Liver (tissue), 9 donors: Measurements from ENCODE around the gene CETN1. TPM values are rescaled to one million over a fixed set of nuclear protein-coding genes. Genes with fewer than 3 reads are reported as not detected.

Source experiments
- DNase-seq: peaks from one replicate; pipeline ENCODE4 v3.0.0-alpha.2; 2017; ENCODE audit warnings: low spot score
- H3K27ac ChIP-seq, 2 donors: one replicate each; pipeline ENCODE4 v1.7.0; 2013; ENCODE audit warnings: inconsistent platforms in 2 of 2, low read length in 2 of 2, control low read depth in 1 of 2, low read depth in 1 of 2, mild to moderate bottlenecking in 1 of 2
- H3K27me3 ChIP-seq, 4 donors: one replicate each; pipeline versions ENCODE4 v1.6.1 to v1.7.0; 2013; ENCODE audit warnings: low read length in 3 of 4, inconsistent platforms in 1 of 4, mild to moderate bottlenecking in 1 of 4, moderate library complexity in 1 of 4; ENCODE audit not compliant: control insufficient read depth in 4 of 4, insufficient read depth in 4 of 4
- H3K36me3 ChIP-seq, 4 donors: one replicate each; pipeline versions ENCODE4 v1.6.1 to v1.7.0; 2013; ENCODE audit warnings: low read length in 3 of 4, mild to moderate bottlenecking in 3 of 4, low read depth in 1 of 4, moderate library complexity in 1 of 4; ENCODE audit not compliant: control insufficient read depth in 4 of 4, insufficient read depth in 3 of 4
- H3K4me1 ChIP-seq, 4 donors: one replicate each; pipeline versions ENCODE4 v1.6.1 to v1.7.0; 2013; ENCODE audit warnings: low read length in 3 of 4, mild to moderate bottlenecking in 3 of 4, moderate library complexity in 1 of 4; ENCODE audit not compliant: control insufficient read depth in 4 of 4, insufficient read depth in 4 of 4
- H3K4me3 ChIP-seq, 3 donors: one replicate each; pipeline versions ENCODE4 v1.6.1 to v1.7.0; 2013; ENCODE audit warnings: low read length in 3 of 3, control low read depth in 1 of 3, low read depth in 1 of 3, mild to moderate bottlenecking in 1 of 3
- H3K9ac ChIP-seq, 2 donors: one replicate each; pipeline ENCODE4 v1.7.0; 2013; ENCODE audit warnings: low read length in 2 of 2, mild to moderate bottlenecking in 2 of 2, moderate library complexity in 2 of 2, control low read depth in 1 of 2, low read depth in 1 of 2
- H3K9me3 ChIP-seq, 4 donors: one replicate each; pipeline versions ENCODE4 v1.6.1 to v1.7.0; 2013; ENCODE audit warnings: low read length in 3 of 4; ENCODE audit not compliant: control insufficient read depth in 4 of 4
- HNF4G ChIP-seq: IDR thresholded peaks from 2 replicates; pipeline ENCODE4 v1.6.1; 2016; ENCODE audit warnings: antibody characterized with exemption
- JUND ChIP-seq, 2 donors: IDR thresholded peaks; 2 replicates each; pipeline ENCODE4 v1.6.1; 2016; ENCODE audit warnings: antibody characterized with exemption in 2 of 2
- NR2F2 ChIP-seq: IDR thresholded peaks from 2 replicates; pipeline ENCODE4 v1.6.1; 2016; ENCODE audit warnings: antibody characterized with exemption
- SP1 ChIP-seq: IDR thresholded peaks from 2 replicates; pipeline ENCODE4 v1.6.1; 2018; ENCODE audit warnings: antibody characterized with exemption, mild to moderate bottlenecking
- YY1 ChIP-seq: IDR thresholded peaks from 2 replicates; pipeline ENCODE4 v1.6.1; 2016; ENCODE audit warnings: antibody characterized with exemption, mild to moderate bottlenecking
- WGBS: extraction: QIAGEN DNeasy Blood & Tissue Kit; methylation state at CpG from one replicate; pipeline ENCODE4 v1.1.7; 2013; 5-methylcytosine and 5-hydroxymethylcytosine counted together
- polyA plus RNA-seq, 2 donors: library from polyadenylated mRNA; stranded (reverse) in 1 of 2; unstranded in 1 of 2; fragments of 200-250 nt in 1 of 2; fragments of >200 nt in 1 of 2; fragmentation: Nextera tagmentation in 1 of 2; extraction: Ambion mirVana in 1 of 2; gene quantifications; one replicate each; pipeline versions ENCODE4 v1.2.1 to v1.2.3, GENCODE V29; 2013 to 2015
- total RNA-seq, 2 donors: library from RNA; depleted of rRNA; stranded (reverse); fragments of >200 nt; gene quantifications; one replicate each; pipeline ENCODE4 v1.2.3, GENCODE V29; 2014
- TF ChIP-seq, protein P1 (sequence below): fragments of 150-350 bp; IDR thresholded peaks from 2 replicates; pipeline ENCODE4 v1.5.1; 2017; ENCODE audit warnings: improper control_type of control experiment, low read depth, low read length; ENCODE audit not compliant: missing input control
- TF ChIP-seq, protein P2 (sequence below): IDR thresholded peaks from 2 replicates; pipeline ENCODE4 v1.6.1; 2016; ENCODE audit warnings: antibody characterized with exemption, mild to moderate bottlenecking
- TF ChIP-seq, protein P3 (sequence below): IDR thresholded peaks from 2 replicates; pipeline ENCODE4 v1.6.1; 2016; ENCODE audit warnings: antibody characterized with exemption
- TF ChIP-seq, protein P4 (sequence below): IDR thresholded peaks from 2 replicates; pipeline ENCODE4 v1.6.1; 2016; ENCODE audit warnings: antibody characterized with exemption
- donor health status: healthy.
- donor health status: healthy.
- donor health status: healthy.
- donor health status: healthy.
- donor health status: healthy.

Gene CETN1
- total and polyA plus RNA-seq, 4 donors = not detected

DNA sequence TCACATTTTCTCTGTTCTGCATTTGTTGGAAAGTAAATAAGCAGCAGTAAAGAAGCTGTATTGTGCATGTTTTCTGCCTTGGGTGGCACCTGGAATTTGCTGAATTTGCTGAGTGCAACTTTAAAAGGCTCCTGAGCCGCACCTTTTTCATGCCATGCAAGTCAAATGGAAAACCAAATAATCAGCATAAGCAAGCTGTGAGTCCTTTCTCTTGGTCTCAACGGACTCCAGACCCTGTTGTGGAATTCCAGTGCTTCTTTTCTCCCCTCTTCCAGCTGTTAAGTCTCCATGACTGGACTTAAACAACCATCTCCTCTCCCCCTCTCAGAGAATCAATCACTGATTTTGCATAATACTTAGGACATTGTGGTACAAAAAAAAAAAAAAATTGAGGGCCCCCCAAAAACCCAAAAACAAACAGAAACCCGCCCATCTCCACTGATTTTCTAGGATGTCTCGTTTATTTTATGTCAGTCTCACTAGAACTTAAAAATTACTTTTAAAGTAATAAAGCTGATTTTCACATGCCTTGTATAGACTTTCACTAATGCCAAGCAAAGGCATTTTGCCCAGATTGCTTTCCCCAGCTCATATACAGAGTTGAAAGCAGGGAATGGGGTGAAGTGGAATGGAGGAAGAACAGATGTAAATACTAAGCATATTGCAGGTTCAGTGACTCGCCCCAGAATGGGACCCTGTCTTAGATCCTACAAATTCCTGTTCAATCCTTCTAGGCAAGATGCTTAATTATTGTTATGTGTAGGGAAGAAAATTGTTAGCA is 5.1 kb upstream of the CETN1 start:
- no peaks in the 10 kb centered on the region for H3K9me3 ChIP-seq
- WGBS = 68% methylated on average over 5 of the region's 5 CpGs
- H3K4me1 ChIP-seq = no peaks in the 10 kb centered on the region
- H3K27ac ChIP-seq = no peak overlapping the region
- H3K4me3 ChIP-seq = no peak overlapping the region
- H3K9ac ChIP-seq = no peak overlapping the region
- no peaks in the 10 kb centered on the region for H3K36me3 ChIP-seq
- no peak for DNase-seq
- H3K27me3 ChIP-seq = no peaks in the 10 kb centered on the region
- TF ChIP-seq YY1 (no peak), NR2F2 (no peak), JUND (IDR thresholded peaks at IDR 0.05) (no peak), HNF4G (no peak), SP1 (no peak)
- TF ChIP-seq, protein P1, sequence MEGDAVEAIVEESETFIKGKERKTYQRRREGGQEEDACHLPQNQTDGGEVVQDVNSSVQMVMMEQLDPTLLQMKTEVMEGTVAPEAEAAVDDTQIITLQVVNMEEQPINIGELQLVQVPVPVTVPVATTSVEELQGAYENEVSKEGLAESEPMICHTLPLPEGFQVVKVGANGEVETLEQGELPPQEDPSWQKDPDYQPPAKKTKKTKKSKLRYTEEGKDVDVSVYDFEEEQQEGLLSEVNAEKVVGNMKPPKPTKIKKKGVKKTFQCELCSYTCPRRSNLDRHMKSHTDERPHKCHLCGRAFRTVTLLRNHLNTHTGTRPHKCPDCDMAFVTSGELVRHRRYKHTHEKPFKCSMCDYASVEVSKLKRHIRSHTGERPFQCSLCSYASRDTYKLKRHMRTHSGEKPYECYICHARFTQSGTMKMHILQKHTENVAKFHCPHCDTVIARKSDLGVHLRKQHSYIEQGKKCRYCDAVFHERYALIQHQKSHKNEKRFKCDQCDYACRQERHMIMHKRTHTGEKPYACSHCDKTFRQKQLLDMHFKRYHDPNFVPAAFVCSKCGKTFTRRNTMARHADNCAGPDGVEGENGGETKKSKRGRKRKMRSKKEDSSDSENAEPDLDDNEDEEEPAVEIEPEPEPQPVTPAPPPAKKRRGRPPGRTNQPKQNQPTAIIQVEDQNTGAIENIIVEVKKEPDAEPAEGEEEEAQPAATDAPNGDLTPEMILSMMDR = no peak
- TF ChIP-seq, protein P2, sequence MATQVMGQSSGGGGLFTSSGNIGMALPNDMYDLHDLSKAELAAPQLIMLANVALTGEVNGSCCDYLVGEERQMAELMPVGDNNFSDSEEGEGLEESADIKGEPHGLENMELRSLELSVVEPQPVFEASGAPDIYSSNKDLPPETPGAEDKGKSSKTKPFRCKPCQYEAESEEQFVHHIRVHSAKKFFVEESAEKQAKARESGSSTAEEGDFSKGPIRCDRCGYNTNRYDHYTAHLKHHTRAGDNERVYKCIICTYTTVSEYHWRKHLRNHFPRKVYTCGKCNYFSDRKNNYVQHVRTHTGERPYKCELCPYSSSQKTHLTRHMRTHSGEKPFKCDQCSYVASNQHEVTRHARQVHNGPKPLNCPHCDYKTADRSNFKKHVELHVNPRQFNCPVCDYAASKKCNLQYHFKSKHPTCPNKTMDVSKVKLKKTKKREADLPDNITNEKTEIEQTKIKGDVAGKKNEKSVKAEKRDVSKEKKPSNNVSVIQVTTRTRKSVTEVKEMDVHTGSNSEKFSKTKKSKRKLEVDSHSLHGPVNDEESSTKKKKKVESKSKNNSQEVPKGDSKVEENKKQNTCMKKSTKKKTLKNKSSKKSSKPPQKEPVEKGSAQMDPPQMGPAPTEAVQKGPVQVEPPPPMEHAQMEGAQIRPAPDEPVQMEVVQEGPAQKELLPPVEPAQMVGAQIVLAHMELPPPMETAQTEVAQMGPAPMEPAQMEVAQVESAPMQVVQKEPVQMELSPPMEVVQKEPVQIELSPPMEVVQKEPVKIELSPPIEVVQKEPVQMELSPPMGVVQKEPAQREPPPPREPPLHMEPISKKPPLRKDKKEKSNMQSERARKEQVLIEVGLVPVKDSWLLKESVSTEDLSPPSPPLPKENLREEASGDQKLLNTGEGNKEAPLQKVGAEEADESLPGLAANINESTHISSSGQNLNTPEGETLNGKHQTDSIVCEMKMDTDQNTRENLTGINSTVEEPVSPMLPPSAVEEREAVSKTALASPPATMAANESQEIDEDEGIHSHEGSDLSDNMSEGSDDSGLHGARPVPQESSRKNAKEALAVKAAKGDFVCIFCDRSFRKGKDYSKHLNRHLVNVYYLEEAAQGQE = no peak
- TF ChIP-seq, protein P3, sequence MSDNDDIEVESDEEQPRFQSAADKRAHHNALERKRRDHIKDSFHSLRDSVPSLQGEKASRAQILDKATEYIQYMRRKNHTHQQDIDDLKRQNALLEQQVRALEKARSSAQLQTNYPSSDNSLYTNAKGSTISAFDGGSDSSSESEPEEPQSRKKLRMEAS = no peak

DNA sequence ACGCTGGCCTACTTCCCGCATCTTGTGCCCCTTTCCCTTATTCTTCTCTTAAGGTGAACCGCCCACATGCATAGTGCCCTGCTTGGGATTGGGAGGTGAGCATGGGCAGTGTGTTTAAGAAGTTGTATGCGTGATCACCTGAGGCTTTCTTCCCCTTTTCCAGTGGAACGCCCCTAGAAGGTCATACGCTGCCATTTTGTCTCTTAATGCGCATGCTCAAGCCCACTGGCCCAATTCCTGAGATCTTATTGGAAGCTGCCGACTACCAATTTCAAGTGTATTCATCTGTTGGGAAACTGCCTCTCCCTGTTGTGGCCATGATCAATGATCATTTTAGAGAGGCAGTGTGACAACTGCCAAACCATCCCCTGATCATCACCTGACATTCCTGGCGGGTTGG is 3.3 kb upstream of the CETN1 start:
- H3K27ac ChIP-seq = no peak overlapping the region
- WGBS = 95% methylated on average over 9 of the region's 9 CpGs
- TF ChIP-seq NR2F2 = no peak
- TF ChIP-seq, protein P4, sequence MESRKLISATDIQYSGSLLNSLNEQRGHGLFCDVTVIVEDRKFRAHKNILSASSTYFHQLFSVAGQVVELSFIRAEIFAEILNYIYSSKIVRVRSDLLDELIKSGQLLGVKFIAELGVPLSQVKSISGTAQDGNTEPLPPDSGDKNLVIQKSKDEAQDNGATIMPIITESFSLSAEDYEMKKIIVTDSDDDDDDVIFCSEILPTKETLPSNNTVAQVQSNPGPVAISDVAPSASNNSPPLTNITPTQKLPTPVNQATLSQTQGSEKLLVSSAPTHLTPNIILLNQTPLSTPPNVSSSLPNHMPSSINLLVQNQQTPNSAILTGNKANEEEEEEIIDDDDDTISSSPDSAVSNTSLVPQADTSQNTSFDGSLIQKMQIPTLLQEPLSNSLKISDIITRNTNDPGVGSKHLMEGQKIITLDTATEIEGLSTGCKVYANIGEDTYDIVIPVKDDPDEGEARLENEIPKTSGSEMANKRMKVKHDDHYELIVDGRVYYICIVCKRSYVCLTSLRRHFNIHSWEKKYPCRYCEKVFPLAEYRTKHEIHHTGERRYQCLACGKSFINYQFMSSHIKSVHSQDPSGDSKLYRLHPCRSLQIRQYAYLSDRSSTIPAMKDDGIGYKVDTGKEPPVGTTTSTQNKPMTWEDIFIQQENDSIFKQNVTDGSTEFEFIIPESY = no peak
- no peaks in the 10 kb centered on the region for H3K4me1 ChIP-seq
- H3K4me3 ChIP-seq = no peak overlapping the region
- no peaks in the 10 kb centered on the region for H3K36me3 ChIP-seq
- DNase-seq = no peak
- H3K9me3 ChIP-seq = peaks cover 0 to 4% (median 0%) of the 10 kb centered on the region in 4 donors
- H3K27me3 ChIP-seq = no peaks in the 10 kb centered on the region
- no peak overlapping the region for H3K9ac ChIP-seq
